IMR-90 (cell line): ENCODE measurements around the gene SORBS1. TPM values are rescaled to one million over a fixed set of nuclear protein-coding genes. Genes with fewer than 3 reads are reported as not detected.

Experiments used
- ATAC-seq: fragments of 200-7000 bp; cut with Tn5 transposase; 2 replicates; pipeline ENCODE4 v1.9.1; 2020; ENCODE audit warnings: low read depth, mild to moderate bottlenecking, moderate library complexity
- BruUV-seq: library from RNA; stranded (reverse); fragments of 400-500 nt; replicated peaks from 2 replicates; lab custom pipeline; 2021; lab: Mats Ljungman, UMichigan
- CTCF ChIA-PET: fragments of 300-600 bp; formaldehyde crosslinking; extraction: SDS; loops from one replicate; lab custom pipeline; 2021; ENCODE audit warnings: antibody characterized with exemption; lab: Yijun Ruan, JAX
- POLR2A ChIA-PET: fragments of 300-600 bp; sonication (Branson Sonifier 250); formaldehyde crosslinking; loops from one replicate; lab custom pipeline; 2022; ENCODE audit warnings: antibody characterized with exemption; ENCODE audit not compliant: unreplicated experiment; lab: Charles Lee
- DNase-seq: peaks from one replicate; pipeline ENCODE4 v3.0.0; 2013
- H2AFZ ChIP-seq: replicated peaks from 2 replicates; pipeline ENCODE3; 2013; ENCODE audit warnings: low read length, mild to moderate bottlenecking; ENCODE audit not compliant: poor library complexity
- H2AK5ac ChIP-seq: 2 replicates; pipeline ENCODE4 v1.6.1; 2013; ENCODE audit warnings: low read depth, low read length, inconsistent platforms
- H2AK9ac ChIP-seq: replicated peaks from 2 replicates; pipeline ENCODE3; 2013; ENCODE audit warnings: mild to moderate bottlenecking, low read depth, low read length, moderate library complexity; ENCODE audit not compliant: poor library complexity
- H2BK120ac ChIP-seq: 2 replicates; pipeline ENCODE4 v1.6.1; 2013; ENCODE audit warnings: low read depth, low read length, inconsistent platforms
- H2BK15ac ChIP-seq: 3 replicates; pipeline ENCODE4 v1.6.1; 2013; ENCODE audit warnings: low read depth, low read length, inconsistent platforms
- H2BK20ac ChIP-seq: 2 replicates; pipeline ENCODE4 v1.6.1; 2013; ENCODE audit warnings: low read depth, mild to moderate bottlenecking, inconsistent platforms, low read length, moderate library complexity
- H2BK5ac ChIP-seq: 2 replicates; pipeline ENCODE4 v1.6.1; 2013; ENCODE audit warnings: mild to moderate bottlenecking, low read depth, low read length, inconsistent platforms; ENCODE audit not compliant: poor library complexity, severe bottlenecking
- H3K14ac ChIP-seq: replicated peaks from 2 replicates; pipeline ENCODE4 v1.6.1; 2013; ENCODE audit warnings: low read depth, low read length, inconsistent platforms
- H3K18ac ChIP-seq: 2 replicates; pipeline ENCODE4 v1.6.1; 2013; ENCODE audit warnings: low read depth, low read length, control low read depth
- H3K23ac ChIP-seq: 2 replicates; pipeline ENCODE4 v1.6.1; 2013; ENCODE audit warnings: low read depth, low read length, inconsistent platforms
- H3K27ac ChIP-seq: 2 replicates; pipeline ENCODE4 v1.5.1; 2013; ENCODE audit warnings: mild to moderate bottlenecking, control low read depth, low read length; ENCODE audit not compliant: insufficient read depth
- H3K27me3 ChIP-seq: 2 replicates; pipeline ENCODE4 v1.6.1; 2013; ENCODE audit warnings: low read length; ENCODE audit not compliant: control insufficient read depth, insufficient read depth
- H3K36me3 ChIP-seq: 2 replicates; pipeline ENCODE4 v1.6.1; 2013; ENCODE audit warnings: low read length, mixed read lengths; ENCODE audit not compliant: control insufficient read depth, insufficient read depth
- H3K4ac ChIP-seq: 2 replicates; pipeline ENCODE4 v1.6.1; 2013; ENCODE audit warnings: low read depth, low read length, inconsistent platforms
- H3K4me1 ChIP-seq: 2 replicates; pipeline ENCODE4 v1.6.1; 2013; ENCODE audit warnings: low read length, mixed read lengths; ENCODE audit not compliant: control insufficient read depth, insufficient read depth
- H3K4me2 ChIP-seq: 2 replicates; pipeline ENCODE4 v1.6.1; 2013; ENCODE audit warnings: low read depth, mild to moderate bottlenecking, control low read depth, low read length, moderate library complexity
- H3K4me3 ChIP-seq: 2 replicates; pipeline ENCODE4 v1.5.1; 2013; ENCODE audit warnings: low read depth, mild to moderate bottlenecking, control low read depth, low read length, moderate library complexity; ENCODE audit not compliant: insufficient read depth
- H3K56ac ChIP-seq: 2 replicates; pipeline ENCODE4 v1.6.1; 2013; ENCODE audit warnings: low read length, inconsistent platforms; ENCODE audit not compliant: insufficient read depth; ENCODE audit errors: extremely low read depth
- H3K79me1 ChIP-seq, 2 experiments: 2 replicates each; pipeline ENCODE4 v1.6.1; 2013; ENCODE audit warnings: low read length in 2 of 2, inconsistent platforms in 1 of 2, low read depth in 1 of 2
- H3K9ac ChIP-seq: 2 replicates; pipeline ENCODE4 v1.6.1; 2013; ENCODE audit warnings: low read depth, low read length, control low read depth
- H3K9me1 ChIP-seq: 2 replicates; pipeline ENCODE4 v1.6.1; 2013; ENCODE audit warnings: low read length, inconsistent platforms; ENCODE audit not compliant: insufficient read depth
- H3K9me3 ChIP-seq: 2 replicates; pipeline ENCODE4 v1.6.1; 2013; ENCODE audit warnings: low read length; ENCODE audit not compliant: control insufficient read depth, insufficient read depth
- H4K20me1 ChIP-seq: 2 replicates; pipeline ENCODE4 v1.6.1; 2013; ENCODE audit warnings: low read length, inconsistent platforms; ENCODE audit not compliant: insufficient read depth
- H4K5ac ChIP-seq: 2 replicates; pipeline ENCODE4 v1.6.1; 2013; ENCODE audit warnings: mild to moderate bottlenecking, low read depth, low read length, control low read depth
- H4K8ac ChIP-seq, 2 experiments: 2 replicates each; pipeline ENCODE4 v1.6.1; 2013; ENCODE audit warnings: low read depth in 2 of 2, low read length in 2 of 2, control low read depth in 1 of 2, inconsistent platforms in 1 of 2
- H4K91ac ChIP-seq: 2 replicates; pipeline ENCODE4 v1.6.1; 2013; ENCODE audit warnings: low read depth, low read length, inconsistent platforms; ENCODE audit not compliant: insufficient read depth
- BHLHE40 ChIP-seq: fragments of 150-350 bp; IDR thresholded peaks from 2 replicates; pipeline ENCODE4 v1.6.1; 2016; ENCODE audit warnings: mild to moderate bottlenecking, low read depth, low read length
- CEBPB ChIP-seq: IDR thresholded peaks from 2 replicates; pipeline ENCODE4 v1.6.1; 2012; ENCODE audit warnings: low read depth, low read length, improper control_type of control experiment
- CHD1 ChIP-seq: IDR thresholded peaks from 2 replicates; pipeline ENCODE4 v1.6.1; 2012; ENCODE audit warnings: low read depth, low read length, improper control_type of control experiment
- CTCF ChIP-seq: conservative IDR thresholded peaks from 2 replicates; pipeline ENCODE4 v1.5.1; 2012; ENCODE audit warnings: mild to moderate bottlenecking, low read depth, low read length, improper control_type of control experiment
- FOS ChIP-seq: fragments of 150-350 bp; IDR thresholded peaks from 2 replicates; pipeline ENCODE4 v1.6.1; 2016; ENCODE audit warnings: low read depth, low read length
- MAFK ChIP-seq: IDR thresholded peaks from 2 replicates; pipeline ENCODE4 v1.6.1; 2012; ENCODE audit warnings: low read depth, low read length, improper control_type of control experiment
- MAZ ChIP-seq: IDR thresholded peaks from 2 replicates; pipeline ENCODE4 v1.6.1; 2012; ENCODE audit warnings: low read depth, mild to moderate bottlenecking, low read length, improper control_type of control experiment, moderate library complexity, borderline replicate concordance
- MXI1 ChIP-seq: IDR thresholded peaks from 2 replicates; pipeline ENCODE4 v1.6.1; 2012; ENCODE audit warnings: low read depth, mild to moderate bottlenecking, low read length, moderate library complexity, borderline replicate concordance
- NFE2L2 ChIP-seq: fragments of 150-350 bp; IDR thresholded peaks from 2 replicates; pipeline ENCODE4 v1.6.1; 2016; ENCODE audit warnings: low read depth, mild to moderate bottlenecking, low read length
- POLR2A ChIP-seq: IDR thresholded peaks from 2 replicates; pipeline ENCODE4 v1.6.1; 2012; ENCODE audit warnings: mild to moderate bottlenecking, low read depth, low read length
- RAD21 ChIP-seq: IDR thresholded peaks from 2 replicates; pipeline ENCODE4 v1.6.1; 2012; ENCODE audit warnings: low read length, improper control_type of control experiment
- RCOR1 ChIP-seq: IDR thresholded peaks from 2 replicates; pipeline ENCODE4 v1.6.1; 2012; ENCODE audit warnings: mild to moderate bottlenecking, low read length, improper control_type of control experiment; ENCODE audit not compliant: insufficient replicate concordance
- RFX5 ChIP-seq: IDR thresholded peaks from 2 replicates; pipeline ENCODE4 v1.8.0; 2012; ENCODE audit warnings: low read depth, mild to moderate bottlenecking, low read length, moderate library complexity
- SMC3 ChIP-seq: fragments of 150-350 bp; IDR thresholded peaks from 2 replicates; pipeline ENCODE4 v1.6.1; 2016; ENCODE audit warnings: low read depth, mild to moderate bottlenecking, antibody characterized with exemption, low read length, moderate library complexity
- USF2 ChIP-seq: fragments of 150-350 bp; IDR thresholded peaks from 2 replicates; pipeline ENCODE4 v1.6.1; 2017; ENCODE audit warnings: mild to moderate bottlenecking, antibody characterized with exemption, low read length, low read depth
- whole genome bisulfite sequencing, 2 experiments: methylation state at CpG; one replicate each; pipeline versions ENCODE4 v1.1.5 to v1.1.7; 2013; ENCODE audit warnings: missing lambda C conversion rate in 2 of 2; ENCODE audit not compliant: insufficient read length in 1 of 2; ENCODE audit errors: extremely low coverage in 2 of 2; 5-methylcytosine and 5-hydroxymethylcytosine counted together
- dilution Hi-C: fragments of 300-500 bp; cut with HindIII; formaldehyde crosslinking; loops from one replicate; pipeline ENCODE4 v1.14.3; 2018; ENCODE audit warnings: low sequenced_read_pairs; ENCODE audit not compliant: unreplicated experiment
- in situ Hi-C: fragments of 300-500 bp; cut with MboI; formaldehyde crosslinking; loops from 3 replicates; pipeline ENCODE4 v1.14.3; 2019; ENCODE audit warnings: low sequenced_read_pairs, inconsistent platforms, mixed read lengths
- intact Hi-C: fragments of 100-400 bp; cut with micrococcal nuclease; formaldehyde crosslinking; loops from 2 replicates; pipeline ENCODE4 v1.10.0; 2022
- polyA plus RNA-seq, 3 experiments: library from polyadenylated mRNA; depleted of rRNA; stranded (reverse); fragments of >200 nt; gene quantifications; 2 replicates each; pipeline ENCODE4 v1.2.3, GENCODE V29; 2012; ENCODE audit warnings: low replicate concordance in 1 of 3
- total RNA-seq: library from RNA; depleted of rRNA; stranded (reverse); fragments of >200 nt; gene quantifications from 2 replicates; pipeline ENCODE4 v1.2.3, GENCODE V29; 2012
- TF ChIP-seq, protein P1 (sequence below): fragments of 150-350 bp; IDR thresholded peaks from 2 replicates; pipeline ENCODE4 v1.6.1; 2016; ENCODE audit warnings: low read depth, mild to moderate bottlenecking, low read length, moderate library complexity, borderline replicate concordance

The SORBS1 gene
- total and polyA plus RNA-seq, 2 of the 4 experiments (the other 2 are of a cell fraction), result 0.18 to 0.32 TPM

DNA sequence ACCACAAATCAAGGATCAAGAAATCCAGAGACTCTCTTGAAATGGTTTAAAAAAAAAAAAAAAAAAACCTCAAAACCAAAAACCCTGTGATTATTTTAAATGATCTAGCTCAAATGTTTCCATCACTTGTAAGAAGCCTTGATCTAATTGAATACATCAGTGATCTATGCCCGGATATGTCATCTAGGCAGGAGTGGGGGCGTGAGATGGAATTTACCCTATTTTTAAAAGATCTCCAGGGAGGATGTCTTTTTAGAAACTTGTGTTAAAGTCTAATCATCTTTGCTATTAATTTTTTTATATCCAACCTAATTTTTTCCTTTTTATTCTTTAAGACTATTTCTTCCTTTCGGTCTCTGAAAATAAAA lies 169.0 kb downstream of the SORBS1 start:
- H3K9me3 ChIP-seq, result no peaks in the 10 kb centered on the region
- no peak overlapping the region for H2BK20ac ChIP-seq
- H2AFZ ChIP-seq, result no peak overlapping the region
- H3K9me1 ChIP-seq, result no peaks in the 10 kb centered on the region
- 100% methylated on average over 1 of the region's 3 CpGs; no CpG with 5 or more reads in 1 of the 2 experiments for WGBS, 2 experiments
- no peaks in the 10 kb centered on the region for H3K36me3 ChIP-seq
- ChIA-PET CTCF (interaction anchor here (1.3 to 1.7 kb wide), 3 partner anchors 17 to 149 kb away, joined by 3 to 7 read pairs (median 3); no protein-coding TSS in a partner anchor), POLR2A (interaction anchor here (0.7 kb wide), 1 partner anchor 39 kb away, joined by 10 read pairs; no protein-coding TSS in a partner anchor)
- dilution Hi-C loops (no loop called here), in situ Hi-C loops (no loop called here), intact Hi-C loops (no loop called here)
- no peak overlapping the region for H2AK9ac ChIP-seq
- H3K18ac ChIP-seq, result no peak overlapping the region
- no peak overlapping the region for H3K56ac ChIP-seq
- no peak for TF ChIP-seq CTCF
- TF ChIP-seq FOS, result no peak
- TF ChIP-seq, protein P1, sequence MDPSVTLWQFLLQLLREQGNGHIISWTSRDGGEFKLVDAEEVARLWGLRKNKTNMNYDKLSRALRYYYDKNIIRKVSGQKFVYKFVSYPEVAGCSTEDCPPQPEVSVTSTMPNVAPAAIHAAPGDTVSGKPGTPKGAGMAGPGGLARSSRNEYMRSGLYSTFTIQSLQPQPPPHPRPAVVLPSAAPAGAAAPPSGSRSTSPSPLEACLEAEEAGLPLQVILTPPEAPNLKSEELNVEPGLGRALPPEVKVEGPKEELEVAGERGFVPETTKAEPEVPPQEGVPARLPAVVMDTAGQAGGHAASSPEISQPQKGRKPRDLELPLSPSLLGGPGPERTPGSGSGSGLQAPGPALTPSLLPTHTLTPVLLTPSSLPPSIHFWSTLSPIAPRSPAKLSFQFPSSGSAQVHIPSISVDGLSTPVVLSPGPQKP, result no peak
- no peak for TF ChIP-seq POLR2A
- no peak for TF ChIP-seq RFX5
- no peak for TF ChIP-seq CHD1
- no peak for TF ChIP-seq USF2
- TF ChIP-seq MAZ, result no peak
- TF ChIP-seq CEBPB, result no peak
- TF ChIP-seq SMC3, result no peak
- no peak for TF ChIP-seq NFE2L2
- TF ChIP-seq MXI1, result no peak
- TF ChIP-seq RAD21, result no peak
- no peak for TF ChIP-seq BHLHE40
- no peak for TF ChIP-seq RCOR1
- no peak for TF ChIP-seq MAFK
- no peak overlapping the region for H2AK5ac ChIP-seq
- H3K14ac ChIP-seq, result no peak overlapping the region
- H3K79me1 ChIP-seq, result no peaks in the 10 kb centered on the region
- no peak overlapping the region for H3K9ac ChIP-seq
- no peak overlapping the region for H2BK120ac ChIP-seq
- no peak for DNase-seq
- H3K4ac ChIP-seq, result no peak overlapping the region
- H4K5ac ChIP-seq, result no peak overlapping the region
- H3K27ac ChIP-seq, result no peak overlapping the region
- no peak overlapping the region for H2BK15ac ChIP-seq
- ATAC-seq, result no peak
- BruUV-seq, result no TSS peak
- no peak overlapping the region for H3K4me3 ChIP-seq
- H3K4me2 ChIP-seq, result no peak overlapping the region
- no peak overlapping the region for H4K8ac ChIP-seq
- H2BK5ac ChIP-seq, result no peak overlapping the region
- H3K23ac ChIP-seq, result no peak overlapping the region
- H3K27me3 ChIP-seq, result no peaks in the 10 kb centered on the region
- H3K4me1 ChIP-seq, result no peaks in the 10 kb centered on the region
- H4K91ac ChIP-seq, result no peak overlapping the region
- no peaks in the 10 kb centered on the region for H4K20me1 ChIP-seq
